ENCODE data around the gene JARID2.

Gene JARID2

DNA sequence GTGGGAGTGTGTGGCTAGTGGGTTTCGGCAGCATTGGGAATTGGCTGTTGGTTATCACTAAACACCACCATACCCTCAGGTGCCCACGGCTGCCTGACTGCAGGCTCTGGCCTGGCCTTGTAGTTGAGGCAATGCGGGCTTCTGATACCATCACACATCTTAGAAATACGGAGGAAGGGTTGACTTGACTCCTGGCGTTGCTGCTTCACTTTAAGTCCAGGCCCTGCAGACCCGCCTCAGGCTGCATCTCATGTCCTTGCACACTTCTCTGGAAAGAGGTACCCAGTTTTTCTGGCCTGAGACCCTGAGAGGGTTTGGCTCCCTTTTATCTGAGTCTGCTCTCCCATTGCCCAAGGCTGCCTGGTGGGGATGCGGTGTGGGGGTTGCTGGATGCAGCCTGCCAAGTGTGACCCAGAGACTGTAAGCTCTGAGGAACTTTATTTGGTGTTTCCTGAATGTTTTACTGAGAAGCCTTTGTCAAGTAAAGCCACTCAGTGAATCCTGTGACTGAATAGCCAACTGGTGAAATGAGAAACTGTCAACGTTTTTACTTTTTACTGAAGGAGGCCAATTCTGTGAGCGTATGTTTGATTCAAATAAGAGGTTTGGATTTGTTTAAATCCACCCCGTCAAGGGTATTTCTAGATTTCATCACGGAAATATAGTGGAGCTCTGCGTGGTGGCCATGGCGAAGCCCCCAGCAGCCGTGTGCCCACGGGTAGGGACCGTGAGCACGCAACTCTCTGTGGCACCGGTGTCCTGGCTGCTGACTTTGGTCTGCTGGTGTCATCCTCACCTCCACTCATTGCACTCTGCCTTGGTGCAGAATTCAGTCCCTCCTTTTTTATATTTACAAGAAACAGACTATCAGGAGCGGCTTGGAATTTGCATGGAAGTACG lies 256.8 kb downstream of the JARID2 start:
- H3K9me3 ChIP-seq (replicated peaks in 1 of 2; ENCODE audit: control insufficient read depth in 2 of 2, insufficient read depth in 1 of 2, low read depth in 1 of 2, low read length in 2 of 2): no peaks in the 10 kb centered on the region
- no peak overlapping the region for H3K4me2 ChIP-seq (ENCODE audit: insufficient read depth, low read length, poor library complexity, severe bottlenecking)
- no CpG with 5 or more reads among the region's 20 CpGs for WGBS, 2 donors (ENCODE audit: extremely low coverage in 2 of 2, insufficient read length in 2 of 2, insufficient replicate concordance in 1 of 2)

DNA sequence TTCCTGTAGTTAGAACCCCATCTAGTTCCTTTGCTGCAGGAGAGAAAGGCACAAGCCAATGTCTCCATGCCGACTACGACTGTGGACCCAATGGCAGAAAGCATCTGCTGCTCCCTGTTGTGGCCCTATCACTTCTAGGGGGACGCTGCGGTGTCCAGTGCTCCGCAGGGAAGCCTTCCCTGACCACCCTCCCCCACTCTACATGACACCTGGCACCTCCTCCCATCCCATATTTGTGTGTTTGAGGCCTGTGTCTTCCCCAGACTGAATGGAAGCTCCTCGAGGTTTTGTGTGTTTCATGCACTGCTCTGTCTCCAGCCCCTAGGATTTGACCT lies 257.4 kb downstream of the JARID2 start:
- no peak for DNase-seq (ENCODE audit: low spot score)
- Histone ChIP-seq H3K14ac (ENCODE audit: low read length) (no peak overlapping the region), H3K18ac (ENCODE audit: low read length) (no peak overlapping the region), H2AK5ac (ENCODE audit: low read depth, low read length) (no peak overlapping the region), H2BK5ac (ENCODE audit: low read length) (no peak overlapping the region), H3K79me1 (ENCODE audit: low read depth, low read length) (peaks cover 14% of the 10 kb centered on the region), H4K91ac (ENCODE audit: low read depth, low read length, poor library complexity) (no peak overlapping the region), H3K4me3 (ENCODE audit: low read length in 2 of 2) (no peak overlapping the region), H3K36me3 (replicated peaks in 1 of 2; ENCODE audit: control insufficient read depth in 2 of 2, insufficient read depth in 2 of 2, low read length in 2 of 2) (peaks cover 44 to 100% of the 10 kb centered on the region in 2 donors), H3K4me1 (ENCODE audit: control insufficient read depth in 2 of 2, insufficient read depth in 1 of 2, low read depth in 1 of 2, low read length in 2 of 2) (peaks cover 0 to 7% of the 10 kb centered on the region in 2 donors), H2BK120ac (ENCODE audit: low read depth, low read length) (no peak overlapping the region), H4K8ac (ENCODE audit: low read depth, low read length) (no peak overlapping the region), H2BK12ac (ENCODE audit: low read length) (no peak overlapping the region), H3K27me3 (ENCODE audit: control insufficient read depth in 3 of 3, insufficient read depth in 3 of 3, low read depth in 1 of 3, low read length in 3 of 3) (no peaks in the 10 kb centered on the region), H3K23ac (ENCODE audit: low read depth, low read length, poor library complexity) (no peak overlapping the region), H3K4ac (ENCODE audit: low read length) (no peak overlapping the region), H2BK15ac (ENCODE audit: low read length) (no peak overlapping the region), H3K9me3 (replicated peaks in 1 of 2; ENCODE audit: control insufficient read depth in 2 of 2, insufficient read depth in 1 of 2, low read depth in 1 of 2, low read length in 2 of 2) (no peaks in the 10 kb centered on the region), H2AFZ (ENCODE audit: low read length) (no peak overlapping the region), H3K9ac (ENCODE audit: low read depth, low read length, poor library complexity) (no peak overlapping the region), H3K4me2 (ENCODE audit: insufficient read depth, low read length, poor library complexity, severe bottlenecking) (no peak overlapping the region), H3K27ac (replicated peaks; ENCODE audit: low read length) (no peak overlapping the region)
- no CpG with 5 or more reads among the region's 6 CpGs for WGBS, 2 donors (ENCODE audit: extremely low coverage in 2 of 2, insufficient read length in 2 of 2, insufficient replicate concordance in 1 of 2)

More for the DNA sequence above, 256.8 kb downstream of the JARID2 start:
- Histone ChIP-seq H2BK5ac (ENCODE audit: low read length) (no peak overlapping the region), H3K18ac (ENCODE audit: low read length) (no peak overlapping the region), H2BK12ac (ENCODE audit: low read length) (no peak overlapping the region), H3K4ac (ENCODE audit: low read length) (no peak overlapping the region), H3K14ac (ENCODE audit: low read length) (no peak overlapping the region), H3K9ac (ENCODE audit: low read depth, low read length, poor library complexity) (no peak overlapping the region), H3K23ac (ENCODE audit: low read depth, low read length, poor library complexity) (no peak overlapping the region), H2AFZ (ENCODE audit: low read length) (no peak overlapping the region), H3K4me1 (ENCODE audit: control insufficient read depth in 2 of 2, insufficient read depth in 1 of 2, low read depth in 1 of 2, low read length in 2 of 2) (peaks cover 0 to 7% of the 10 kb centered on the region in 2 donors), H3K79me1 (ENCODE audit: low read depth, low read length) (peaks cover 14% of the 10 kb centered on the region), H3K27ac (replicated peaks; ENCODE audit: low read length) (no peak overlapping the region), H3K36me3 (replicated peaks in 1 of 2; ENCODE audit: control insufficient read depth in 2 of 2, insufficient read depth in 2 of 2, low read length in 2 of 2) (peaks cover 39 to 100% of the 10 kb centered on the region in 2 donors), H2AK5ac (ENCODE audit: low read depth, low read length) (no peak overlapping the region), H3K27me3 (ENCODE audit: control insufficient read depth in 3 of 3, insufficient read depth in 3 of 3, low read depth in 1 of 3, low read length in 3 of 3) (no peaks in the 10 kb centered on the region), H3K4me3 (ENCODE audit: low read length in 2 of 2) (no peak overlapping the region), H2BK120ac (ENCODE audit: low read depth, low read length) (no peak overlapping the region), H4K91ac (ENCODE audit: low read depth, low read length, poor library complexity) (no peak overlapping the region), H2BK15ac (ENCODE audit: low read length) (no peak overlapping the region), H4K8ac (ENCODE audit: low read depth, low read length) (no peak overlapping the region)
- no peak for DNase-seq (ENCODE audit: low spot score)

DNA sequence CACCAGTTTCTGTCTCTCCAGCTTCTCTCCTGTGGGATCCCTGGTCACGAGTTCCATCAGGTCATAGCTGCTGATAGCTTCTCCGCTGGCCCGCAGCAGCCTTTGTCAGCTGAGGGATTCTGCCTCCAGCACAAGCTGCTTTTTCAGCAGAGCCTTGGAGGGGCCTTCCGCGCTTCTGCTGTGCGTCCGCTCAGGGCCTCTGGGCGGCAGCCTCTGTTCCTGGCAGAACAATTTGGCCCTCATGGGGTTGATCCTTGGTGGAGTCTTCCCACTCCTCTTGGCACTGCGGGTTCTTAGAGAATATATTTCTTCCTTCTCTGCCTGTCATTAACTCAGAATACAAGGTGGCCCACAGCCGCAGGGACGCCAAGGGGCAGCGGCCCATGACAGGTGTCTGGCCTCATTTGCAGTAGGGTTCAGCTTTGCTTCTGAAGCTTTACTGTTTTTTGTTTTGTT lies 258.2 kb downstream of the JARID2 start:
- Histone ChIP-seq H2AK5ac (ENCODE audit: low read depth, low read length) (no peak overlapping the region), H3K23ac (ENCODE audit: low read depth, low read length, poor library complexity) (no peak overlapping the region), H3K4me1 (ENCODE audit: control insufficient read depth in 2 of 2, insufficient read depth in 1 of 2, low read depth in 1 of 2, low read length in 2 of 2) (peaks cover 0 to 7% of the 10 kb centered on the region in 2 donors), H2BK12ac (ENCODE audit: low read length) (no peak overlapping the region), H2AFZ (ENCODE audit: low read length) (no peak overlapping the region), H3K79me1 (ENCODE audit: low read depth, low read length) (peaks cover 14% of the 10 kb centered on the region), H2BK5ac (ENCODE audit: low read length) (no peak overlapping the region), H3K18ac (ENCODE audit: low read length) (no peak overlapping the region), H2BK120ac (ENCODE audit: low read depth, low read length) (no peak overlapping the region), H3K4ac (ENCODE audit: low read length) (no peak overlapping the region), H3K9ac (ENCODE audit: low read depth, low read length, poor library complexity) (no peak overlapping the region), H3K27me3 (ENCODE audit: control insufficient read depth in 3 of 3, insufficient read depth in 3 of 3, low read depth in 1 of 3, low read length in 3 of 3) (no peaks in the 10 kb centered on the region), H4K91ac (ENCODE audit: low read depth, low read length, poor library complexity) (no peak overlapping the region), H3K9me3 (replicated peaks in 1 of 2; ENCODE audit: control insufficient read depth in 2 of 2, insufficient read depth in 1 of 2, low read depth in 1 of 2, low read length in 2 of 2) (no peaks in the 10 kb centered on the region), H3K4me3 (ENCODE audit: low read length in 2 of 2) (no peak overlapping the region), H3K36me3 (replicated peaks in 1 of 2; ENCODE audit: control insufficient read depth in 2 of 2, insufficient read depth in 2 of 2, low read length in 2 of 2) (peaks cover 42 to 100% of the 10 kb centered on the region in 2 donors), H3K14ac (ENCODE audit: low read length) (no peak overlapping the region), H4K8ac (ENCODE audit: low read depth, low read length) (no peak overlapping the region), H2BK15ac (ENCODE audit: low read length) (no peak overlapping the region), H3K4me2 (ENCODE audit: insufficient read depth, low read length, poor library complexity, severe bottlenecking) (no peak overlapping the region), H3K27ac (replicated peaks; ENCODE audit: low read length) (no peak overlapping the region)
- WGBS, 2 donors (ENCODE audit: extremely low coverage in 2 of 2, insufficient read length in 2 of 2, insufficient replicate concordance in 1 of 2): no CpG with 5 or more reads among the region's 12 CpGs
- no peak for DNase-seq (ENCODE audit: low spot score)

DNA sequence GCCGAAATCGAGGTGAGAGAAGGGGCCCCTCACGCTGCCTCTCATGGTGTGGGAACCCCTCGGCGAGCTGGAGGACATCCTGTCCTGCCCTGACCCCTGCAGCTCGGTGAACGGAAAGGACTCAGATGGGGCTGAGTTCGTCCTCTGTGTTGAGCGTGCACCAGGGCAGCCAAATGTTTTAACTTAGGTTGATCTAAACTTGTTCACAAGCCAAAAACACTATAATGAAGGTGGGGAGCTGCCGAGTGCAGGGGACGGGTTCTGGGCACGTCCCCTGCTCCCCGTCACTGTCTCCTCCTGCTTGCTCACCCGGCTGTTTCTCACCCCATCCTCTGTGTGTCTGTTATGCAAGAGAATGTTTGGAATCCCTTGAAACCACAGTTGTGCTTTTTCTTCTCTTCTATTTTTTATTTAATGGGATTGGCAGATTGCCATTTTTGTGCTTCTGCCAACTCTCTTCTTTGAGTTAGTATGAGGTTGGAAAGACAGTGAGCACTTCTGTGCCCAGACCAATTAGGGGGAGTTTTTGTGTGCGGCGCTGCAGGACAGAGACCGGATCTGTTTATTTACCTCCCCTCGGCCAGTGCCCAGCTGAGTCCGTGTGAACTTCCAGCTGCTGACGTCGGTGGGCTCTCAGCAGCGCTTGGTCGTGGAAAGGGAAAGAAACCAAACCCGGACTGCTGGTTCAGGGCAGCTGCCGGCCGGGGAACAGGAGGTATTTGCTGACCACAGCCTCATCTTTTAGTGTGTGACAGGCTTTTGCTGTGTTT lies 258.9 kb downstream of the JARID2 start:
- H3K4me2 ChIP-seq (ENCODE audit: insufficient read depth, low read length, poor library complexity, severe bottlenecking): no peak overlapping the region
- H3K23ac ChIP-seq (ENCODE audit: low read depth, low read length, poor library complexity): no peak overlapping the region
- peaks cover 0 to 7% of the 10 kb centered on the region in 2 donors for H3K4me1 ChIP-seq (ENCODE audit: control insufficient read depth in 2 of 2, insufficient read depth in 1 of 2, low read depth in 1 of 2, low read length in 2 of 2)
- H4K8ac ChIP-seq (ENCODE audit: low read depth, low read length): no peak overlapping the region
- H2AK5ac ChIP-seq (ENCODE audit: low read depth, low read length): no peak overlapping the region
- WGBS, 2 donors (ENCODE audit: extremely low coverage in 2 of 2, insufficient read length in 2 of 2, insufficient replicate concordance in 1 of 2): no CpG with 5 or more reads among the region's 26 CpGs
- no peak overlapping the region for H3K4me3 ChIP-seq (ENCODE audit: low read length in 2 of 2)
- no peak overlapping the region for H2BK5ac ChIP-seq (ENCODE audit: low read length)
- H3K4ac ChIP-seq (ENCODE audit: low read length): no peak overlapping the region
- no peak overlapping the region for H3K18ac ChIP-seq (ENCODE audit: low read length)
- no peak overlapping the region for H4K91ac ChIP-seq (ENCODE audit: low read depth, low read length, poor library complexity)
- H3K14ac ChIP-seq (ENCODE audit: low read length): no peak overlapping the region
- no peak for DNase-seq (ENCODE audit: low spot score)
- H2BK120ac ChIP-seq (ENCODE audit: low read depth, low read length): no peak overlapping the region
- H2BK12ac ChIP-seq (ENCODE audit: low read length): no peak overlapping the region
- peaks cover 14% of the 10 kb centered on the region for H3K79me1 ChIP-seq (ENCODE audit: low read depth, low read length)
- no peak overlapping the region for H3K9ac ChIP-seq (ENCODE audit: low read depth, low read length, poor library complexity)
- H3K27me3 ChIP-seq (ENCODE audit: control insufficient read depth in 3 of 3, insufficient read depth in 3 of 3, low read depth in 1 of 3, low read length in 3 of 3): no peaks in the 10 kb centered on the region
- no peak overlapping the region for H2BK15ac ChIP-seq (ENCODE audit: low read length)
- peaks cover 43 to 100% of the 10 kb centered on the region in 2 donors for H3K36me3 ChIP-seq (replicated peaks in 1 of 2; ENCODE audit: control insufficient read depth in 2 of 2, insufficient read depth in 2 of 2, low read length in 2 of 2)
- H2AFZ ChIP-seq (ENCODE audit: low read length): no peak overlapping the region
- H3K27ac ChIP-seq (replicated peaks; ENCODE audit: low read length): no peak overlapping the region
- H3K9me3 ChIP-seq (replicated peaks in 1 of 2; ENCODE audit: control insufficient read depth in 2 of 2, insufficient read depth in 1 of 2, low read depth in 1 of 2, low read length in 2 of 2): no peaks in the 10 kb centered on the region

Data from neuronal stem cell (in vitro differentiated cells).